KOPT-K1 (cell line): ENCODE results near the gene HMGA1.
A peak's percentile ranks its signal among the peaks of the same experiment; 100 is the strongest.

ENCODE experiments used
- H3K27ac ChIP-seq: fragments of 200-600 bp; sonication (generic); 2 replicates; pipeline ENCODE4 v1.5.1; 2016; ENCODE audit warnings: antibody characterized with exemption, mild to moderate bottlenecking, low read depth, low read length; ENCODE audit not compliant: poor library complexity, severe bottlenecking
- H3K36me3 ChIP-seq: fragments of 200-600 bp; sonication (generic); 2 replicates; pipeline ENCODE4 v1.5.1; 2017; ENCODE audit warnings: antibody characterized with exemption, mild to moderate bottlenecking, low read length, moderate library complexity; ENCODE audit not compliant: insufficient read depth
- H3K9me3 ChIP-seq: fragments of 200-600 bp; sonication (generic); 2 replicates; pipeline ENCODE4 v1.5.1; 2017; ENCODE audit warnings: antibody characterized with exemption, low read length, mild to moderate bottlenecking; ENCODE audit not compliant: insufficient read depth, poor library complexity, severe bottlenecking

HMGA1 gene

DNA sequence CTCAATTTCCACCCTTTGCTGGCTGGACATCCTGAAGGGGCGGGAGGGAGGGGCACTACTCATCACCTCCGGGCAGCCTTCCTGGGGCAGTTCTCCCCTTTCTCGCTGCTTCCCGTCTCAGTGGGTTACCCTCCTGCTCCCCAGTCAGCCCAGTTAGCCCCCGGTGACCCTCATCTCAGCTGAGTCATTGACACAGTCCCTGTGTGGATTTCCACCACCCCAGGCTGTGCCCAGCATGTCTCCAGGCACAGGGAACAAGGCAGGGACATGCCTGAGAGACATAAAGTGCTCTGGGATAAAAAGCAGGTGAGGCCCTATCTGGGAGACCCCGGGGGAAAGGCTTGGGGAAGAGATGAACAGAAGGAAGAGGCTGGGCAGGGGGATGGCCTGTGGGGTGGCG, 29.9 kb upstream of the HMGA1 start:
- H3K36me3 ChIP-seq, result no peaks in the 10 kb centered on the region
- H3K9me3 ChIP-seq, result peaks cover 9% of the 10 kb centered on the region
- no peak overlapping the region for H3K27ac ChIP-seq

DNA sequence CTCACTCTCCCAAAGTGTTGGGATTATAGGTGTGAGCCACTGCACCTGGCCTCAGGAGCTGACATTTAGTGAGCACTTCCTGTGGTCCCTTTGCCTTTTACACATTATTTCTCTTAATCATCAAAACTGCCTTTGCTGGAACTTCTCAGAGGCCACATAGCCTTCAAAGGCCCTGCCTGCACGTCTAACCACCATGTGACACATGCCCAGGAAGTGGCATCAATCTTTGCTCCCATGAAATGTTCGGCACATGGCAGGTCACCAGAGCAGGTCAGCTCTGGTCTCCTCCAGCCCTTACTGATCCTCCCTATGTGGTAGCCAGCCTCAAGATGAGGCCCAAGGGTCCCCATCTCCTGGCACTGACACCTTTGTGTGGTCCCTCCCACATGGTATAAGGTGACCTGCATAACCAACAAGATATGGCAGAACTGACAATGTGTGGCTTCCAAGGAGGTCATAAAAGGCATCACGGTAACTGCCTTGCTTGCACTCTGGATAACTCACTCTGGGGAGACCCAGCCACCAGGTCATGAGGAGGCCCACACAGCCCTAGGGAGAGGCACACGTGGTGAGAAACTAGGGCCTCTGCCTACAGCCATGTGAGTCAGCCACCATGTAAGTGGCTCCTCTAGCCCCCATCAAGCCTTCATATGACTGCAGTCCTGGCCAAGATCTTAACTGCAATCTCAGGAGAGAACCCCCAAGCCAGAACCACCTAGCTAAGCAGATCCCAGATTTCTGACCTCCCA, 28.8 kb upstream of the HMGA1 start:
- H3K9me3 ChIP-seq, result no peaks in the 10 kb centered on the region
- H3K36me3 ChIP-seq, result no peaks in the 10 kb centered on the region
- no peak overlapping the region for H3K27ac ChIP-seq

DNA sequence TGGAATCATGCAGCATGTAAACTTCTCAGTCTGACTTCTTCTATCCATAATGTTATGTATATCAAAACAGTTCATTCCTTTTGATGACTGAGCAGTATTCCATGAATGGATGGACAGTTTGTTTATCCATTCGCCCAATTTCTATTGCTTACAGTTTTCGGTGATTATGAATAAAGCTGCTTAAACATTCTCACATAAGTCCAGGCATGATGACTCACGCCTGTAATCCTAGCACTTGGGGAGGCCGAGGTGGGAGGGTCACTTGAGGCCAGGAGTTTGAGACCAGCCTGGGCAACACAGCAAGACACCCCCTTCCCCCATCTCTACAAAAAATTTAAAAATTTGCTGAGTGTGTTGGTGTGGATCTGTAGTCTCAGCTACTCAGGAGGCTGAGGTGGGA, 22.9 kb upstream of the HMGA1 start:
- Histone ChIP-seq H3K9me3 (no peaks in the 10 kb centered on the region), H3K27ac (no peak overlapping the region), H3K36me3 (no peaks in the 10 kb centered on the region)

DNA sequence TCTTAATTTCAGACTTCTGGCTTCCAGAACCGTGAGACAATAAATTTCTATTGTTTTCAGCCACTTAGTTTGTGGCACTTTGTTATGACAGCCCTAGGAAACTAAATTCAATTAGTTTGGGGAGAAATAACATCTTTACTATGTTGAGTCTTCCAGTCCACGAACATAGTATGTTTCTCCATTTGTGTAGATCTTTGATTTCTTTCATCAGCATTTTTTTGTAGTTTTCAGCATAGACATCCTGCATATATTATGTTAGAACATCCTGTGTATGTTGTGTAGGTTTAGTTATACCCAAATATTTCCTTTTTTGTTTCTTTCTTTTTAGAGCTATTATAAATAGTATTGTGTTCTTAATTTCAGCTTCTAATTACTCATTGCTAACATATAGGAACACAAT, 18.0 kb upstream of the HMGA1 start:
- Histone ChIP-seq H3K9me3 (no peaks in the 10 kb centered on the region), H3K36me3 (no peaks in the 10 kb centered on the region), H3K27ac (no peak overlapping the region)

- H3K27ac ChIP-seq, result peak overlapping the region; percentile 92
- no peaks in the 10 kb centered on the region for H3K36me3 ChIP-seq
These were observed 13.2 kb upstream of the HMGA1 start for GRCh38 chr6:34223381-34223955.

DNA sequence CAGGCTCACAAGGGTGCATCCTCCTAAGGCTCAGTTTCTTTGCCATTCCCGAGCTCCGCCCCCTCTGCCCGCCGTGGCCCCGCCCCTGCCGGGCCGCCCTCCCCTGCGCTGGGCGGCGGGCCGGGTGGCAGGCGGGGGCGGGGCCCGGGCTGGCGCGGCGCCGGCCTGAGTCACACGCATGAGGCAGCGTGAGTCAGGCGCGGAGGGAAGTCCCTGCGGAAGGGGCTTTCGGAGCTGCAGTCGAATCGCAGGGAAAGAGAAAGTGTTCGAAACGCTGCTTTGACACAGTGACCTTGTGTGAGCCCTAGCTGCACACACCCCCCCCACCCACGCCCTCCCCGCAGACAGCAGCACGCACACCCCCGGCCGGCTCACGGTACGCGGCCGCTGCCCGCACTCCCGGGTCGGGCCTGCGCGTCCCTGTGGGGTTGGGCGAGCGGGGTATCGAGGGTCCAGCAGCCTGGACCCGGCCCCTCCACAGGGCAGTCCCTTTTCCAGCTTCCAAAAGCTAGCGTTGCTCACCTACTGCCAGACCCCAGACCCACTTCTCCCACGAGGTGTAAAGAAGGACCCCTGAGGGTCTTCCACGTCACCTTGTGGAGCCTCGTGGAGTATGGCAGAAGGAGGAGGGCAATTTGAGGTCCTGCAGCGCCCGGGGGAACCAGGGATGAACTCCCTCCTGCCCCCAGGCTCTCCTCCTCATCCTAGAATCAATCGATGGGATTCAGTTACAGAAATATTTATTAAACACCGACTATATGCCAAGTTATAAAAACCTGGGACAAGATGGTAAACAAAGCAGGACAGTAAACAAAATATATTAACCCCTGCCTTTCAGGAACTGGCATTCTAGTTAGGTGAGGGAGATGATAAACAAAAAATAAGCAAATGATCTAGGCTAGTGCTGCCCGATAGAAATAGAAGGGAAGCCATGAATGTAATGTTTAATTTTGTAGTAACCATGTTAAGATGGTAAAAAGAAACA, 12.4 kb upstream of the HMGA1 start:
- H3K27ac ChIP-seq, result peak overlapping the region; percentile 92
- no peaks in the 10 kb centered on the region for H3K36me3 ChIP-seq
- H3K9me3 ChIP-seq, result no peaks in the 10 kb centered on the region

More at GRCh38 chr6:34223381-34223955, 13.2 kb upstream of the HMGA1 start:
- H3K9me3 ChIP-seq, result no peaks in the 10 kb centered on the region

DNA sequence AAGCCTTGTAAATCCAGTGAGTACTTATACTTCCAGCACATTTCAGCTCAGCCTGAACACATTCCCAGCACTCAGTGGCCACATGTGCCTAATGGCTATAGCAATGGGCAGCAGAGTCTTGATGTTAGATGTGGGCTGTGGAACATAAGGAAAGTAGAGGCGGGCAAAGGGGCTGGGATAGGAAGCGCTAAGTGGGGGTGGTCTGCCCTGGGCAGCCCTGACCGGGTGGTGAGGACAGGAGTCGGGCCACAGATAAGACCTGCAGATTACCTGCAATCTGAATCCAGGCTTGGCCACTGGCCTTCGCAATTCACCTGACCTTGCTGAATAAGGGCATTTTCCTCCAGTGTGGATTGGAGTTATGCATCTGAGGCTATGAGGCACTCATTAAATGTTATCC, 11.1 kb upstream of the HMGA1 start:
- H3K9me3 ChIP-seq, result no peaks in the 10 kb centered on the region
- H3K36me3 ChIP-seq, result no peaks in the 10 kb centered on the region
- no peak overlapping the region for H3K27ac ChIP-seq

- H3K27ac ChIP-seq, result no peak overlapping the region
- H3K9me3 ChIP-seq, result no peaks in the 10 kb centered on the region
- H3K36me3 ChIP-seq, result no peaks in the 10 kb centered on the region
These were observed 10.6 kb upstream of the HMGA1 start for GRCh38 chr6:34226066-34226465.

DNA sequence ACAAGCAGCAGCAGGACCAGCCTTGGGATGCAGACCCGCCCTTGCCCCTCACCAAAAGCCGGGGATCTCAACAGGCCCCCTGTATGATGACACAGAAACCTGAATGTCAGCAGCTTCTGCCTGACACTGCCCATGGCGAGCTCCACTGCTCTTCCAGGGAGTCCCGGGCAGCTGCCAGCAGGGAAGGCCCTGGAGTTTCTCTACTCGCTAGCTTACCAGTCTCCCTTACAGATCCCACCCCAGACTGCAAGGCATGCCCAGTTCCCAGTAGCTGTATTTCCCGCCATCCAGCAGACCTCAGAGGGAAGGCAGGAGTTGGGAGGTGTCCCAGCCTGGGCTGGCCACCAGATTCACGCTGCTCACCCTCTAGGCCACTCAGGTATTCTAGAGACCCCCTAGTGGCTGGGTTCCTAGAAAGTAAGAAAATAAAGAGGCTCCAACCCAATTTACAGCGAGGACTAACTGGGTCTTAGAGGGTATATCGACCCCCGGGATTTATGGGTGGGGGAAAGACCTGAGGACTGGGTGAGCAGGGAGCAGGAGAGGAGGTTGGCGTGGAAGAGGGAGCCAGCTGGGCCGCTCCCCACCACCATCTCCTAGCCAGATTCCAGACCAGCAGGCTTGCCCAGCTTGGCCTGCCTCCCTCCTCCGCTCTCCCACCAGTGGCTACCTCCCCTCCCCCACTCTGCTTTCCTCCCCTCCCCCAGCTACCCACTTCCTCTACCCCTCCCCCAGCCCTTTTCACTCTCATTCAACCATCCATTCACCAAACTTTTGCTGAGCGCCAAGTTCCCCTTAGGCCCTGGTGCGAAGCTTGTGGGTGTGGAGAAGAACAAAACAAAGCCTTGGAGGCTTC, 9.7 kb upstream of the HMGA1 start:
- Histone ChIP-seq H3K9me3 (no peaks in the 10 kb centered on the region), H3K27ac (peak overlapping the region; percentile 43), H3K36me3 (no peaks in the 10 kb centered on the region)

- H3K9me3 ChIP-seq, result no peaks in the 10 kb centered on the region
- H3K27ac ChIP-seq, result peak overlapping the region; percentile 43
- no peaks in the 10 kb centered on the region for H3K36me3 ChIP-seq
These were observed 8.8 kb upstream of the HMGA1 start for GRCh38 chr6:34227761-34228421.

- H3K9me3 ChIP-seq, result no peaks in the 10 kb centered on the region
- H3K36me3 ChIP-seq, result no peaks in the 10 kb centered on the region
- H3K27ac ChIP-seq, result no peak overlapping the region
These were observed 6.8 kb upstream of the HMGA1 start for GRCh38 chr6:34229877-34230276.

DNA sequence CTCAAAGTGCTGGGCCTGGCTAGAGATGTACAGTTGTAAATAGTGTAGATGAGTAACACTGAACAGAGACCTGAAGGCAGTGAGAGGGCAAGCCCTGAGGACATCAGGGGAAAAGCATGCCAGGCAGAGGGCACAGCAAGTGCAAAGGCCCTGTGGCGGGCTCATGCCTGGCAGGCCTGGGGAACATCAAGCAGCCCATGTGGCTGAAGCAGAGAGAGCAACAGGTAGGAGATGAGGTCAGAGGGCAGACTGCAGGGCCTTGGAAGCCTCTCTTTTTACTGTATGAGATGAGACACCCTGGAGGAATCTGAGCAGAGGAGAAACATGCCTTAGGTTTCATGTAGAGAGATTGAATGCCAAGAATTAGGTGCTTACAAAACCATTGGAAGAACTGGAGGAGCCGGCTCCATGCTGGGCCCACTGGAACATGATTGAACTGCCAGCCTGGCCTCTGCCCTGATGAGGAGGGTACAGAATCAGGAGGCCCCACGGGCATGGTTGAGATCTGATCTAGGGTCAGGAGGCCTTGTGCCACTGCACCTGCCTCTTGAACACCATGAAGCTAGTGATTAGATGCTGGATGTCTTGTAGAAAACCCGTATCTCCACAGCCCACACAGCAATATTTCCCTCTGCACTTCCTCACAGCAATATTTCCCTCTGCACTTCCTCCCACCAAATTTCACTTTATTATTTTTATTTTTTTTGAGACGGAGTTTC, 5.9 kb upstream of the HMGA1 start:
- Histone ChIP-seq H3K27ac (no peak overlapping the region), H3K9me3 (no peaks in the 10 kb centered on the region), H3K36me3 (no peaks in the 10 kb centered on the region)

- Histone ChIP-seq H3K27ac (no peak overlapping the region), H3K9me3 (no peaks in the 10 kb centered on the region), H3K36me3 (no peaks in the 10 kb centered on the region)
These were observed 4.9 kb upstream of the HMGA1 start for GRCh38 chr6:34231566-34232336.
